Small intestine (tissue), 7 donors: ENCODE measurements around the gene SHC4. TPM values are rescaled to one million over a fixed set of nuclear protein-coding genes. Genes with fewer than 3 reads are reported as not detected.
"Not testable (repeated sequence)": the region's sequence is repeated elsewhere in the genome, so short reads cannot be mapped to it uniquely, and the experiment has no call there.

ENCODE experiments used
- DNase-seq, 2 donors: peaks; one replicate each; pipeline versions ENCODE4 v3.0.0 to v3.0.0-alpha.2; 2013
- FAIRE-seq: peaks from 2 replicates; lab custom pipeline; 2012; peaks lifted over from hg19 to GRCh38; lab: Jason Lieb, UNC
- H3K27ac ChIP-seq, 3 donors: one replicate each; pipeline ENCODE4 v1.5.1; 2013; ENCODE audit warnings: low read length in 2 of 3, mild to moderate bottlenecking in 2 of 3, control low read depth in 1 of 3, inconsistent platforms in 1 of 3, low read depth in 1 of 3, moderate library complexity in 1 of 3
- H3K27me3 ChIP-seq, 3 donors: one replicate each; pipeline ENCODE4 v1.6.1; 2013; ENCODE audit warnings: low read length in 3 of 3, inconsistent platforms in 1 of 3; ENCODE audit not compliant: control insufficient read depth in 3 of 3, insufficient read depth in 3 of 3
- H3K36me3 ChIP-seq, 3 donors: one replicate each; pipeline ENCODE4 v1.6.1; 2013; ENCODE audit warnings: low read length in 3 of 3, inconsistent platforms in 1 of 3, low read depth in 1 of 3, mild to moderate bottlenecking in 1 of 3, moderate library complexity in 1 of 3; ENCODE audit not compliant: control insufficient read depth in 3 of 3, insufficient read depth in 2 of 3
- H3K4me1 ChIP-seq, 3 donors: one replicate each; pipeline ENCODE4 v1.6.1; 2013; ENCODE audit warnings: low read length in 2 of 3, inconsistent platforms in 1 of 3, low read depth in 1 of 3, mild to moderate bottlenecking in 1 of 3, moderate library complexity in 1 of 3; ENCODE audit not compliant: control insufficient read depth in 3 of 3, insufficient read depth in 2 of 3
- H3K4me3 ChIP-seq, 3 donors: one replicate each; pipeline ENCODE4 v1.5.1; 2013; ENCODE audit warnings: low read length in 3 of 3, control low read depth in 1 of 3, inconsistent platforms in 1 of 3, low read depth in 1 of 3, mild to moderate bottlenecking in 1 of 3, moderate library complexity in 1 of 3
- H3K9me3 ChIP-seq, 2 donors: one replicate each; pipeline ENCODE4 v1.6.1; 2013; ENCODE audit warnings: low read depth in 1 of 2, low read length in 1 of 2; ENCODE audit not compliant: control insufficient read depth in 2 of 2, insufficient read depth in 1 of 2
- WGBS, 3 donors: extraction: QIAGEN DNeasy Blood & Tissue Kit; methylation state at CpG; one replicate each; pipeline ENCODE4 v1.1.7; 2013; 5-methylcytosine and 5-hydroxymethylcytosine counted together
- polyA plus RNA-seq, 4 donors: library from polyadenylated mRNA; stranded (reverse) in 3 of 4; unstranded in 1 of 4; fragments of 200-250 nt in 3 of 4; fragments of 120-200 nt in 1 of 4; gene quantifications; one replicate each; pipeline versions ENCODE4 v1.2.1 to v1.2.3, GENCODE V29; 2013
- donor health status: healthy with polysubstance abuse.
- donor health status: control.
- donor health status: control.
- donor health status: Bipolar disorder and iron deficiency.
- donor health status: healthy.

The SHC4 gene
- polyA plus RNA-seq, 4 donors: 0.49 to 0.52 TPM; not detected in 2

- no peak for DNase-seq
- Histone ChIP-seq H3K27ac (no peak overlapping the region), H3K4me1 (no peaks in the 10 kb centered on the region), H3K27me3 (no peaks in the 10 kb centered on the region), H3K9me3 (no peaks in the 10 kb centered on the region), H3K4me3 (no peak overlapping the region), H3K36me3 (no peaks in the 10 kb centered on the region)
- WGBS, 3 donors: 62 to 72% (median 65%) methylated on average over 9 of the region's 9 CpGs
- FAIRE-seq: no peak
These were observed 38.0 kb downstream of the SHC4 start for GRCh38 chr15:48925714-48926223.

GRCh38 chr15:48924528-48925393 is 39.0 kb downstream of the SHC4 start:
- no peak for FAIRE-seq
- WGBS, 3 donors: 81 to 86% (median 85%) methylated on average over 5 of the region's 5 CpGs

DNA sequence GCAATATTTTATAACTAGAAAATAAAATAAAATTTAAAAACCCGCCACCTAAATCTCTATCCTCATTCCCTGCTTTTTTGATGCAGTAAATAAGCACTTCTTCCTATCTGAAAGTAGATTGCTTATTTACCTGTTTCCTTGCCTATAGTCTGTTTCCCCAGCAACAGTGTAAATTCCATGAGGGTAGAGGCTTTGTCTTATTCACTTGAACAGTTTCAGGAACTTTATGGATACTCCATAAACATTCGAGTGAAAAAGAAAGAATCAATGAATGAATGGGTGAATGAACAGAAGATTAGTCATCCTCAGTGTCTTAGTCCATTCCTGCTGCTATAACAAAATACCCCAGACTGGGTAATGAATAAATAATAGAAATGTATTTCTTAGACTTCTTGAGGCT is 41.7 kb downstream of the SHC4 start:
- no peaks in the 10 kb centered on the region for H3K27me3 ChIP-seq
- no peaks in the 10 kb centered on the region for H3K9me3 ChIP-seq
- no peak overlapping the region for H3K4me3 ChIP-seq
- H3K27ac ChIP-seq: no peak overlapping the region
- WGBS, 3 donors: 61 to 88% (median 87%) methylated on average over 2 of the region's 2 CpGs
- H3K4me1 ChIP-seq: no peaks in the 10 kb centered on the region
- H3K36me3 ChIP-seq: no peaks in the 10 kb centered on the region
- DNase-seq (no peak), FAIRE-seq (no peak)

More at GRCh38 chr15:48924528-48925393, 39.0 kb downstream of the SHC4 start:
- H3K36me3 ChIP-seq: no peaks in the 10 kb centered on the region
- H3K9me3 ChIP-seq: no peaks in the 10 kb centered on the region
- H3K27ac ChIP-seq: no peak overlapping the region
- H3K27me3 ChIP-seq: no peaks in the 10 kb centered on the region
- no peak overlapping the region for H3K4me3 ChIP-seq
- DNase-seq: no peak
- no peaks in the 10 kb centered on the region for H3K4me1 ChIP-seq

DNA sequence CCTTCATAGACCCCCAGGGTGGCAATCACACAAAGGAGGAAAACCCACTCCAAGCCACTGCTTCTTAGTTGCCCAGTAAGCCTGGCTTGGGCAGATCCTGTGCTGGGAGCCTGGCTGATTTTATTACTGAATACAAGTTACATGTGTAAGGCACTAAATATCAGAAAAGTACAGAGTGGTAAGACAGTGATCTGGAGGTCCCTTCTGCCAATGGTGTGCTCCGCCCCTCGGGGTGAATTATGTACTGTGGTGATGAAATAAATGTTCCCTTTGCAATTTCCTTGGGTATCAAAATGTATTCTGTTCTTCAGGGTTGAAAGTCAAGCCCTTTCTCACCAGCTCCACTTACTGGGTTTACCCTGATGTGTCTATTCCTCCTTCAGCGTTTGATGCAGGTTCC is 47.0 kb downstream of the SHC4 start:
- H3K4me1 ChIP-seq: peaks cover 0 to 3% (median 0%) of the 10 kb centered on the region in 3 donors
- no peak for DNase-seq
- WGBS, 3 donors: 81 to 89% (median 88%) methylated on average over 3 of the region's 3 CpGs
- no peak overlapping the region for H3K4me3 ChIP-seq
- FAIRE-seq: no peak
- H3K9me3 ChIP-seq: no peaks in the 10 kb centered on the region
- no peaks in the 10 kb centered on the region for H3K27me3 ChIP-seq
- no peaks in the 10 kb centered on the region for H3K36me3 ChIP-seq
- H3K27ac ChIP-seq: no peak overlapping the region

- H3K27me3 ChIP-seq: no peaks in the 10 kb centered on the region
- FAIRE-seq: no peak
- peaks cover 0 to 3% (median 0%) of the 10 kb centered on the region in 3 donors for H3K4me1 ChIP-seq
- no peaks in the 10 kb centered on the region for H3K9me3 ChIP-seq
- no peaks in the 10 kb centered on the region for H3K36me3 ChIP-seq
- no peak overlapping the region for H3K27ac ChIP-seq
- 36 to 54% (median 50%) methylated on average over 3 of the region's 3 CpGs for WGBS, 3 donors
- no peak for DNase-seq
- no peak overlapping the region for H3K4me3 ChIP-seq
These were observed 47.9 kb downstream of the SHC4 start for GRCh38 chr15:48915861-48916260.

DNA sequence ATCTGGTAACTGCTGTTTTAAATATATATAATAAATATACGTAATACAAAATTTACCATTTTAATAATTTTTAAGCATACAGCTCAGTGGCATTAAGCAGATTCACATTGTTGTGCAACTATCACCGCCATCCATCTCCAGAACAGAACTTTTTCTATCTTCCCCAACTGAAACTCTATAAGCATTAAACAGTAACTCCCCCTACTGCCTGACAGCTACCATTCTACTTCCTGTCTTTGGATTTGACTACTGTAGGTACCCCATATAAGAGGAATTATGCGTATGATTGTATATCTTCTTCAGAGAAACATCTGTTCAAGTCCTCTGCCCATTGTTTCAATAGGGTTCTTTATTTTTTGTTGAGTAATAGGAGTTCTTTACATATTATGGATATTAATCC is 49.0 kb downstream of the SHC4 start:
- no peak for DNase-seq
- WGBS, 3 donors: 94 to 97% (median 97%) methylated on average over 3 of the region's 3 CpGs

DNA sequence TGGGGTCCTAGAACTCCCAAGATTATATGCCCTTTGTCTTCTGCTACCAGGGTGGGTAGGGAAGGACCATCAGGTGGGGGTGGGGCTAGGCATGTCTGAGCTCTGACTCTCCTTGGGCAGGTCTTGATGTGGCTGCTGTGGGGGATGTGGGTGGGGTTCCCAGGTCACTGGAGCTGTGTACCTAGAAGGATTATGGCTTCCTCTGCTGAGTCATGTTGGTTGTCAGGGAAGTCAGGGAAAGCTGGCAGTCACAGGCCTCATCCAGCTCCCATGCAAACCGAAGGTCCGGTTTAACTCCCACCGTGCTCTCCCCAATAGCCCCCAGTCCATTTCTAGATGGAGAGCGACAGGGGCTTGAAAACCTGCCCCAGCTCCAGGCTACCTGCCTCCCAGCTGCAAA is 50.6 kb downstream of the SHC4 start:
- no peaks in the 10 kb centered on the region for H3K36me3 ChIP-seq
- no peak overlapping the region for H3K27ac ChIP-seq
- peaks cover 0 to 3% (median 0%) of the 10 kb centered on the region in 3 donors for H3K4me1 ChIP-seq
- no peak overlapping the region for H3K4me3 ChIP-seq
- FAIRE-seq: no peak
- no peaks in the 10 kb centered on the region for H3K27me3 ChIP-seq
- 94 to 96% (median 96%) methylated on average over 4 of the region's 4 CpGs for WGBS, 3 donors
- no peaks in the 10 kb centered on the region for H3K9me3 ChIP-seq
- DNase-seq: no peak

More for the DNA sequence above, 49.0 kb downstream of the SHC4 start:
- no peaks in the 10 kb centered on the region for H3K36me3 ChIP-seq
- H3K27ac ChIP-seq: no peak overlapping the region
- no peak for FAIRE-seq
- H3K9me3 ChIP-seq: no peaks in the 10 kb centered on the region
- H3K27me3 ChIP-seq: no peaks in the 10 kb centered on the region
- peaks cover 0 to 3% (median 0%) of the 10 kb centered on the region in 3 donors for H3K4me1 ChIP-seq
- no peak overlapping the region for H3K4me3 ChIP-seq

- not testable (repeated sequence) for DNase-seq, H3K4me3 ChIP-seq, H3K4me1 ChIP-seq, H3K36me3 ChIP-seq, FAIRE-seq, H3K27ac ChIP-seq, H3K27me3 ChIP-seq, H3K9me3 ChIP-seq
- WGBS, 3 donors: 56 to 79% (median 64%) methylated on average over 2 of the region's 2 CpGs
These were observed 53.2 kb downstream of the SHC4 start for GRCh38 chr15:48910554-48910953.
